ENCODE data around the gene ROR2. TPM values are rescaled to one million over a fixed set of nuclear protein-coding genes. Genes with fewer than 3 reads are reported as not detected.
A peak's percentile ranks its signal among the peaks of the same experiment; 100 is the strongest.

The ROR2 gene
- total and polyA plus RNA-seq, 8 donors: 3.0 to 21.4 (median 9.8) TPM

DNA sequence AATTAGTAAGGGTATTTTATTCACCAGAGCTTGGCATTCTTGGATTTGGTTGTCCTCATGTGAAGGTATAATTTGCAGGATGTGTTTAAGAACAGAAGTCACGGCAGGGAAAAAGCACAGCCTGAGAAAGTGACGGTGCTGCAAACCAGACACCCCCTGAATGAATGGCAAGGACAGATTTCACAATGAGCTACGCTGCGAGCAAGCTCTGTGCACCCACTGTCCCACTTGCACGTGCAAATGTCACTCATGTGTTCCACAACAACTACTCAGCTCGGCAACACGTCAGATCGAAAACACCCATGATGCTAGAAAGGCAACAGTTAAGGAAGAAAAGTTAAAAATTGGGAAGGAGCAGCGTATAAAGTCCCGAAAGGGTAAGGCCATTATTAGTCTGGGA, 168.9 kb downstream of the ROR2 start:
- TF ChIP-seq EP300 (IDR thresholded peaks at IDR 0.05) (no peak), POLR2AphosphoS5 (IDR thresholded peaks at IDR 0.05) (peak in 1 of 3 donors; percentile 33), POLR2A (IDR thresholded peaks at IDR 0.05) (no peak)
- TF ChIP-seq, protein P1, sequence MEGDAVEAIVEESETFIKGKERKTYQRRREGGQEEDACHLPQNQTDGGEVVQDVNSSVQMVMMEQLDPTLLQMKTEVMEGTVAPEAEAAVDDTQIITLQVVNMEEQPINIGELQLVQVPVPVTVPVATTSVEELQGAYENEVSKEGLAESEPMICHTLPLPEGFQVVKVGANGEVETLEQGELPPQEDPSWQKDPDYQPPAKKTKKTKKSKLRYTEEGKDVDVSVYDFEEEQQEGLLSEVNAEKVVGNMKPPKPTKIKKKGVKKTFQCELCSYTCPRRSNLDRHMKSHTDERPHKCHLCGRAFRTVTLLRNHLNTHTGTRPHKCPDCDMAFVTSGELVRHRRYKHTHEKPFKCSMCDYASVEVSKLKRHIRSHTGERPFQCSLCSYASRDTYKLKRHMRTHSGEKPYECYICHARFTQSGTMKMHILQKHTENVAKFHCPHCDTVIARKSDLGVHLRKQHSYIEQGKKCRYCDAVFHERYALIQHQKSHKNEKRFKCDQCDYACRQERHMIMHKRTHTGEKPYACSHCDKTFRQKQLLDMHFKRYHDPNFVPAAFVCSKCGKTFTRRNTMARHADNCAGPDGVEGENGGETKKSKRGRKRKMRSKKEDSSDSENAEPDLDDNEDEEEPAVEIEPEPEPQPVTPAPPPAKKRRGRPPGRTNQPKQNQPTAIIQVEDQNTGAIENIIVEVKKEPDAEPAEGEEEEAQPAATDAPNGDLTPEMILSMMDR (IDR thresholded peaks at IDR 0.05): no peak
- peak overlapping the region in 3 of 5 donors; percentile 48 to 76 (median 67) for H3K27ac ChIP-seq
- no peaks in the 10 kb centered on the region for H3K27me3 ChIP-seq
- H3K36me3 ChIP-seq: no peaks in the 10 kb centered on the region
- no peak for DNase-seq
- no peaks in the 10 kb centered on the region for H3K9me3 ChIP-seq
- peaks cover 6 to 69% (median 36%) of the 10 kb centered on the region in 4 donors for H3K4me1 ChIP-seq
- WGBS, 5 donors: 80 to 93% (median 87%) methylated on average over 10 of the region's 10 CpGs
- H3K4me3 ChIP-seq: no peak overlapping the region
- intact Hi-C loops (cut with DNase I; ENCODE audit: low total_unique reads): no loop called here

DNA sequence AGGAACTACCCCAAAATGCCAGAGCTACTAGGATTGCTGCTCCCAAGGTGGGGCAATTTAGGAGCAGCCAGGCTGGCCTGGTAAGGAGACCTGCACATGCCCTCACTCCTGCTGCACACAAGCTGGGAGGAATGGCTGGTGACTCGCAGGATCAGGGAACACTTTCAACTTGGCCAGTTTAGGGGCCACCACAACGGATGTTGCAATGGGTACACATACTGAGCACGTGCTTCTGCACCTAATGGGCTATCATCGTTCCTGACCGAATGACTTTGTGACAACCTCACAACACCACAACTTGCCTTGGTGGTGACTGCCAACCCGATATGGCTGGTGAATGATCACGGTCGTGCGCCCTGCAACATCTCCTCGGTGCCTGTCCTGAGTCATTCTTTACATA, 172.0 kb downstream of the ROR2 start:
- TF ChIP-seq POLR2A (IDR thresholded peaks at IDR 0.05) (no peak), POLR2AphosphoS5 (IDR thresholded peaks at IDR 0.05) (no peak), EP300 (IDR thresholded peaks at IDR 0.05) (no peak)
- TF ChIP-seq, protein P1 (IDR thresholded peaks at IDR 0.05): no peak
- H3K9me3 ChIP-seq: no peaks in the 10 kb centered on the region
- no peak overlapping the region for H3K4me3 ChIP-seq
- intact Hi-C loops (cut with DNase I; ENCODE audit: low total_unique reads): loop anchor here (10.0 kb wide), 1 partner anchor 177 kb away; the partner anchor contains the start of gene ROR2
- DNase-seq: no peak
- peak overlapping the region in 1 of 5 donors; percentile 8 for H3K27ac ChIP-seq
- 93 to 98% (median 94%) methylated on average over 7 to 10 of the region's 10 CpGs for WGBS, 5 donors
- H3K27me3 ChIP-seq: no peaks in the 10 kb centered on the region
- no peaks in the 10 kb centered on the region for H3K36me3 ChIP-seq
- peaks cover 4 to 70% (median 32%) of the 10 kb centered on the region in 4 donors for H3K4me1 ChIP-seq

DNA sequence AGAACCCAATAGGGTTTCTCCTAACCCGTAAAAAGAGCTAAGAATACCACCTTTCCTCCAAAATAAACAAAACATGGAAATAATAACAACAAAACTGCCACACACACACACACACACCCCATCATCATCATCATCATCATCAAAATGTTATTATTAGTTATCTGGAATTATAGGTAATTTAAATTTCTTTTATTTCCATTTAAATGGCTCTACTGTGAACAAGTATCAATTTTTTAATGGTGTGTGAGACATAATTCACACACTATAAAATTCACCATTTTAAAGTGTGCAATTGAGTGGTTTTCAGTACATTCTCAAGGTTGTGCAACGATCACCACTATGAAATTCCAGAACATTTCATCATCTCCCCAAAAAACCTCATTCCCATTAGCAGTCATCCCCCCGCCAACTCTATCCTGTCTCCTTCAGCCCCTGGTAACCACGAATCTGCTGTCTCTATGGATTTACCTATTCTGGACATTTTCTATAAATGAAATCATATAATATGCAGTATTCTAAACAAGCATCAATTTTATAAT, 172.7 kb downstream of the ROR2 start:
- intact Hi-C loops (cut with DNase I; ENCODE audit: low total_unique reads): loop anchor here (10.0 kb wide), 1 partner anchor 177 kb away; the partner anchor contains the start of gene ROR2
- WGBS, 5 donors: 60 to 78% (median 66%) methylated on average over 4 of the region's 4 CpGs
- H3K4me1 ChIP-seq: peaks cover 4 to 70% (median 33%) of the 10 kb centered on the region in 4 donors

GRCh38 chr9:91776409-91777291, 173.4 kb downstream of the ROR2 start:
- Histone ChIP-seq H3K9me3 (no peaks in the 10 kb centered on the region), H3K4me3 (no peak overlapping the region), H3K36me3 (no peaks in the 10 kb centered on the region), H3K27ac (no peak overlapping the region), H3K27me3 (no peaks in the 10 kb centered on the region), H3K4me1 (peaks cover 8 to 70% (median 32%) of the 10 kb centered on the region in 4 donors)
- no peak for DNase-seq
- intact Hi-C loops (cut with DNase I; ENCODE audit: low total_unique reads): loop anchor here (10.0 kb wide), 1 partner anchor 178 kb away; the partner anchor contains the start of gene ROR2
- no peak for TF ChIP-seq POLR2A (IDR thresholded peaks at IDR 0.05)
- TF ChIP-seq POLR2AphosphoS5 (IDR thresholded peaks at IDR 0.05): no peak
- TF ChIP-seq, protein P1 (IDR thresholded peaks at IDR 0.05): no peak
- TF ChIP-seq EP300 (IDR thresholded peaks at IDR 0.05): no peak
- WGBS, 5 donors: 42 to 54% (median 49%) methylated on average over 6 of the region's 6 CpGs

More for the DNA sequence above, 172.7 kb downstream of the ROR2 start:
- Histone ChIP-seq H3K27me3 (no peaks in the 10 kb centered on the region), H3K36me3 (no peaks in the 10 kb centered on the region), H3K4me3 (no peak overlapping the region), H3K9me3 (no peaks in the 10 kb centered on the region), H3K27ac (no peak overlapping the region)
- no peak for TF ChIP-seq POLR2A (IDR thresholded peaks at IDR 0.05)
- no peak for TF ChIP-seq EP300 (IDR thresholded peaks at IDR 0.05)
- TF ChIP-seq POLR2AphosphoS5 (IDR thresholded peaks at IDR 0.05): no peak
- TF ChIP-seq, protein P1 (IDR thresholded peaks at IDR 0.05): no peak
- DNase-seq: no peak
